Tibial nerve (tissue), 4 donors: ENCODE data around the gene ALG11. TPM values are rescaled to one million over a fixed set of nuclear protein-coding genes. Genes with fewer than 3 reads are reported as not detected.

Experiments used
- DNase-seq, 2 donors: peaks; one replicate each; pipeline ENCODE4 v3.0.0-alpha.2; 2019; ENCODE audit warnings: low spot score in 2 of 2
- H3K27ac ChIP-seq, 4 donors: fragments of 200-600 bp; sonication (generic) in 3 of 4; one replicate each; pipeline ENCODE4 v1.5.1; 2017 to 2019; ENCODE audit warnings: mild to moderate bottlenecking in 1 of 4
- H3K27me3 ChIP-seq, 2 donors: fragments of 200-600 bp; sonication (generic) in 1 of 2; one replicate each; pipeline versions ENCODE4 v1.5.1 to v1.6.0; 2017 to 2019
- H3K36me3 ChIP-seq, 3 donors: fragments of 200-600 bp; sonication (generic); one replicate each; pipeline ENCODE4 v1.5.1; 2018 to 2019
- H3K4me1 ChIP-seq, 4 donors: fragments of 200-600 bp; sonication (generic) in 3 of 4; one replicate each; pipeline ENCODE4 v1.5.1; 2017 to 2019
- H3K4me3 ChIP-seq, 4 donors: fragments of 200-600 bp; sonication (generic) in 3 of 4; one replicate each; pipeline ENCODE4 v1.5.1; 2017 to 2019; ENCODE audit warnings: mild to moderate bottlenecking in 1 of 4, moderate library complexity in 1 of 4
- H3K9me3 ChIP-seq, 4 donors: fragments of 200-600 bp; sonication (generic) in 3 of 4; one replicate each; pipeline ENCODE4 v1.5.1; 2017 to 2019
- EP300 ChIP-seq, 2 donors: sonication (generic); formaldehyde crosslinking; IDR thresholded peaks; one replicate each; pipeline ENCODE4 v1.6.1; 2017; ENCODE audit warnings: antibody characterized with exemption in 2 of 2, mild to moderate bottlenecking in 1 of 2
- POLR2A ChIP-seq, 2 donors: fragments of 450-650 bp; IDR thresholded peaks; one replicate each; pipeline ENCODE4 v1.6.1; 2017; ENCODE audit warnings: antibody characterized with exemption in 2 of 2, mild to moderate bottlenecking in 2 of 2, moderate library complexity in 2 of 2
- WGBS, 2 donors: methylation state at CpG; one replicate each; pipeline ENCODE4 v1.1.5; 2018; 5-methylcytosine and 5-hydroxymethylcytosine counted together
- total RNA-seq, 4 donors: library from RNA; depleted of rRNA; stranded (reverse); fragments of >200 nt; gene quantifications; one replicate each; pipeline ENCODE4 v1.1.0, GENCODE V29; 2016
- TF ChIP-seq, protein P1 (sequence below), 5 experiments: fragments of 200-600 bp in 3 of 5; fragments of 450-650 bp in 2 of 5; sonication (generic) in 3 of 5; IDR thresholded peaks; one replicate each; pipeline ENCODE4 v1.5.1; 2016 to 2019; ENCODE audit warnings: antibody characterized with exemption in 5 of 5, mild to moderate bottlenecking in 3 of 5, moderate library complexity in 2 of 5

ALG11 gene
- total RNA-seq, 4 donors from 2014 or later: 12.2 to 24.7 (median 16.4) TPM

DNA sequence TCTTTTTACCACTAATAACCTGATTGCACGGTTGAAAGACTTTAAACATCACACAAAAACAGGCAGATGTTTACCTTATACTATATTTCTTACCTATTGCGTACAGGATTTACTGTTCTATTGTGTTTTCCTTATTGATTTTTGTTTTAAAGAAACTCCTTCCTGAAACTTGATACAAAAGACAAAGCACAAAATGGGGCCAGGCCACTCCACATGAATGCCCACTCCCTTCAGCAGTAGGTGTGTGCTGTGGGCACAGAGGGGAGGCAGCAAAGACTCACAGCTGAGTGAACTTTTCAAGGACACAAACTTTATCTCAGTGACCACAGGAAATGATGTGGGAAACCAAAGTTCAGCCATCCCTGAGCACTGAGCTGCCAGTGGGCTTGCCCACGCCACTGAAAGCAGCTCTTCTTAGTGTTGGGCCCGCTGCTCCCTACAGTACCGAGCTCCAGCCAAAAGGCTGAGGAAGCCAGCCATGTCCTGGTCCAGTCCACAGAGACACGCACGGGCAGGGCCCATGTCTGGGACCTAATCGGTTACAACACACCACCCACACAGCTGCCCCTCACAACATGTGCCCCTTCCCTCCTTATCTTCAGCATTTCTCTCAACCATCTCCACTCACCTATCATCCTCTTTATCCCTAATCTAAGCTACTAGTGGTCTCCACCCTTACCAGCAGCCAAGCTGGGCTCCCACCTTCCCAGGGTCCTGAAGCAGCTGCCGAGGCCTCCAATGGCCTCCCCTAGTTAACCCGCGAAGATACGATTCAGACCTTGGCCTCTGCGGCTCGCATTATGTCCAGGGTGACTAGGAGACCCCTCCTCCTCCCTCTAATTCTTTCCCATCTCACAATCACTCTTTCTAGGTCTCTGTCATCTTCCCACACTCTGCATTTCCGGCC lies 40.4 kb upstream of the ALG11 start:
- Histone ChIP-seq H3K27ac (no peak overlapping the region), H3K4me3 (no peak overlapping the region), H3K4me1 (no peaks in the 10 kb centered on the region), H3K36me3 (peaks cover 0 to 6% (median 0%) of the 10 kb centered on the region in 3 donors), H3K9me3 (no peaks in the 10 kb centered on the region), H3K27me3 (no peaks in the 10 kb centered on the region)
- no peak for DNase-seq
- TF ChIP-seq, protein P1, sequence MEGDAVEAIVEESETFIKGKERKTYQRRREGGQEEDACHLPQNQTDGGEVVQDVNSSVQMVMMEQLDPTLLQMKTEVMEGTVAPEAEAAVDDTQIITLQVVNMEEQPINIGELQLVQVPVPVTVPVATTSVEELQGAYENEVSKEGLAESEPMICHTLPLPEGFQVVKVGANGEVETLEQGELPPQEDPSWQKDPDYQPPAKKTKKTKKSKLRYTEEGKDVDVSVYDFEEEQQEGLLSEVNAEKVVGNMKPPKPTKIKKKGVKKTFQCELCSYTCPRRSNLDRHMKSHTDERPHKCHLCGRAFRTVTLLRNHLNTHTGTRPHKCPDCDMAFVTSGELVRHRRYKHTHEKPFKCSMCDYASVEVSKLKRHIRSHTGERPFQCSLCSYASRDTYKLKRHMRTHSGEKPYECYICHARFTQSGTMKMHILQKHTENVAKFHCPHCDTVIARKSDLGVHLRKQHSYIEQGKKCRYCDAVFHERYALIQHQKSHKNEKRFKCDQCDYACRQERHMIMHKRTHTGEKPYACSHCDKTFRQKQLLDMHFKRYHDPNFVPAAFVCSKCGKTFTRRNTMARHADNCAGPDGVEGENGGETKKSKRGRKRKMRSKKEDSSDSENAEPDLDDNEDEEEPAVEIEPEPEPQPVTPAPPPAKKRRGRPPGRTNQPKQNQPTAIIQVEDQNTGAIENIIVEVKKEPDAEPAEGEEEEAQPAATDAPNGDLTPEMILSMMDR (IDR thresholded peaks at IDR 0.05): no peak
- TF ChIP-seq EP300 (IDR thresholded peaks at IDR 0.05) (no peak), POLR2A (IDR thresholded peaks at IDR 0.05) (no peak)
- WGBS, 2 donors: 93 to 94% methylated on average over 15 of the region's 15 CpGs

DNA sequence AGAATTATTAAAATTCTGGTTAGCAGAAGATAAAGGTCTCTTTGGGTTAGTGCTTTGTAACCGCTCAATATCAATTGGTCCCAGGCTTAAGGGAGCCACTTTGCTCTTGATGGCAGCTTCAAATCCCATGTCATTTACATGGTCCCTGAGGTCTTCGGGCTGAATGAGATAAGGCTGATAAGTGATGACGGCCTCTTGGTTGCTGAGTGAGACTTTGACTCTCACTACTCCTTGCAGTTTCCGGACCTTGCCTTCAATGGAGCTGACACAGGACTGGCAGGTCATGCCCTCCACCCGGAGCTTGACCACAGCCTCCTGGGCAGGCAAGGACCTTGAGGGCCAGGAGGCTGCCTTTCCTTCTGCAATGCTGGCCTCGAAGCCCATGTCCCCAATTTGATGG lies 37.7 kb upstream of the ALG11 start:
- Histone ChIP-seq H3K4me3 (no peak overlapping the region), H3K4me1 (no peaks in the 10 kb centered on the region), H3K27ac (no peak overlapping the region), H3K9me3 (no peaks in the 10 kb centered on the region), H3K27me3 (no peaks in the 10 kb centered on the region), H3K36me3 (peaks cover 0 to 6% (median 0%) of the 10 kb centered on the region in 3 donors)
- WGBS, 2 donors: 92 to 98% methylated on average over 6 of the region's 6 CpGs
- no peak for DNase-seq
- no peak for TF ChIP-seq EP300 (IDR thresholded peaks at IDR 0.05)
- TF ChIP-seq, protein P1 (IDR thresholded peaks at IDR 0.05): no peak
- TF ChIP-seq POLR2A (IDR thresholded peaks at IDR 0.05): no peak

DNA sequence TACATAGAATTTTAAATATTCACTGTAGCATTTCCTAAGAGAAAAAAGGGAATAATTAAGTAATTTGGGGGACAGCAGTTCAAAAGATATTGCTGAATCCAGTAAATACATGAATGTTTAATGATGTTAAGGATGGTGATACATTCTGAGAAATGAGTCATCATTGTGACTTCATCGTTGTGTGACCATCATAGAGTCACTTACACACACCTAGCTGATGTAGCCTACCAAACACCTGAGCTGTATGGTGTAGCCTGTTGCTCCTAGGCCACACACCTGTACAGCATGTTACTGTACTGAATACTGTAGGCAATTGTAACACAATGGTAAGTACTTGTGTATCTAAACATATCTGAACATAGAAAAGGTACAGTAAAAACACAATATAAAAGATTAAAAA lies 35.8 kb upstream of the ALG11 start:
- Histone ChIP-seq H3K4me1 (peaks cover 0 to 4% (median 0%) of the 10 kb centered on the region in 4 donors), H3K9me3 (no peaks in the 10 kb centered on the region), H3K4me3 (no peak overlapping the region), H3K27ac (no peak overlapping the region), H3K36me3 (peaks cover 0 to 6% (median 0%) of the 10 kb centered on the region in 3 donors), H3K27me3 (no peaks in the 10 kb centered on the region)
- TF ChIP-seq EP300 (IDR thresholded peaks at IDR 0.05) (no peak), POLR2A (IDR thresholded peaks at IDR 0.05) (no peak)
- no peak for DNase-seq
- WGBS, 2 donors: 37 to 80% methylated on average over 1 of the region's 1 CpG

DNA sequence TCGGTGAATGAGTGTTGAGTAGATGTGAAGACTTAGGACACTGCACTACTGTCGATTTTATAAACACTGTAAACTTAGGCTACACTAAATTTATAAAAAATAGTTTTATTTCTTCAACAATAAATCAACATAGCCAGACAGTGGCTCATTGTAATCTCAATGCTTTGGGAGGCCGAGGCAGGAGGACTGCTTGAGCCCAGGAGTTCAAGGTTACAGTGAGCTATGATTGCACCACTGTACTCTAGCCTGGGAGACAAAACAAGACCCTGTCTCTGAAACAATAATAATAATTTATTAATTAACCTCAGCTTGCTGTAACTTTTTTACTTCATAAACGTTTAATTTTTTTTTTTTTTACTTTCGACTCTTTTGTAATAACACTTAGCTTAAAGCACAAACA lies 35.3 kb upstream of the ALG11 start:
- H3K27me3 ChIP-seq: no peaks in the 10 kb centered on the region
- H3K4me1 ChIP-seq: peaks cover 0 to 6% (median 0%) of the 10 kb centered on the region in 4 donors
- H3K36me3 ChIP-seq: peaks cover 0 to 6% (median 0%) of the 10 kb centered on the region in 3 donors
- TF ChIP-seq, protein P1 (IDR thresholded peaks at IDR 0.05): no peak
- TF ChIP-seq POLR2A (IDR thresholded peaks at IDR 0.05): no peak
- 83% methylated on average over 5 of the region's 5 CpGs for WGBS, 2 donors
- H3K9me3 ChIP-seq: no peaks in the 10 kb centered on the region
- DNase-seq: no peak
- no peak overlapping the region for H3K4me3 ChIP-seq
- no peak overlapping the region for H3K27ac ChIP-seq

DNA sequence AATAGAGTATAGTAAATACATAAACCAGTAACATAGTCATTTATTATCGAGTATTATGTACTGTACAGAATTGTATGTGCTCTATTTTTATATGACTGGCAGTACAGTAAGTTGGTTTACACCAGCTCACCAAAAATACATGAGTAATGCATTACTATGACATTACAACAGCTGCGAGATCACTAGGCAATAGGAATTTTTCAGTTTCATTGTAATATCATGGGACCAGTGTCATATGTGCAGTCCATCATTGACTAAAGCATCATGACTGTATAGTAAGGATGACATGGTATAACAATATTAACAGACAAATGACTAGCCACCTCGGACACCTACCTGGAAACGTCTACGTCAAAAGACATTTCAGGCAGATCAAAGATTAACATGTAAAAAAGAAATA lies 34.6 kb upstream of the ALG11 start:
- TF ChIP-seq POLR2A (IDR thresholded peaks at IDR 0.05) (no peak), EP300 (IDR thresholded peaks at IDR 0.05) (no peak)
- TF ChIP-seq, protein P1 (IDR thresholded peaks at IDR 0.05): no peak
- WGBS, 2 donors: 93 to 96% methylated on average over 5 of the region's 5 CpGs

More for the DNA sequence above, 34.6 kb upstream of the ALG11 start:
- Histone ChIP-seq H3K36me3 (peaks cover 0 to 6% (median 0%) of the 10 kb centered on the region in 3 donors), H3K4me1 (peaks cover 0 to 6% (median 0%) of the 10 kb centered on the region in 4 donors), H3K4me3 (no peak overlapping the region), H3K9me3 (no peaks in the 10 kb centered on the region), H3K27me3 (no peaks in the 10 kb centered on the region), H3K27ac (no peak overlapping the region)
- DNase-seq: no peak
